C4-2B (cell line): ENCODE measurements around the gene SLCO6A1.

ENCODE experiments used
- ZFX ChIP-seq: fragments of 450-650 bp; IDR thresholded peaks from 2 replicates; pipeline ENCODE4 v1.6.1; 2017
- TF ChIP-seq, protein P1 (sequence below): fragments of 450-650 bp; conservative IDR thresholded peaks from 2 replicates; pipeline ENCODE4 v1.5.1; 2017; ENCODE audit warnings: mild to moderate bottlenecking

DNA sequence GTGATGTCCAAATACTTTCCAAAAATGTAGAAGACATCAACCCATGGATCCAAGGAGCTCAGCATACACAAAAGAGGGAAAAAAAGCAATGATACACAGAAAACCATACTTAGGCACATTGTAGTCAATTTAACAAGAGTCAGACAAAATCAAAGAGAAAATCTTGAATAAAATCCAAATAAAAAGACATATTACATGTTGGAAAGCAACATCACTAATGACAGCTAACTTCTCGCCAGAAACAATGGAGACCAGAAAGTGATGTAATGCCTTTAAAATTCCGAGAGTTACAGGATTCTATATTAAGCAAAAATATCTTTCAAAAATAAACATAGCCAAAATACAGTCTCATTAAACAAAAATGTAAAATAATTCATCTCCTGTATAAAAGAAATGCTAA lies 122.9 kb downstream of the SLCO6A1 start:
- TF ChIP-seq, protein P1, sequence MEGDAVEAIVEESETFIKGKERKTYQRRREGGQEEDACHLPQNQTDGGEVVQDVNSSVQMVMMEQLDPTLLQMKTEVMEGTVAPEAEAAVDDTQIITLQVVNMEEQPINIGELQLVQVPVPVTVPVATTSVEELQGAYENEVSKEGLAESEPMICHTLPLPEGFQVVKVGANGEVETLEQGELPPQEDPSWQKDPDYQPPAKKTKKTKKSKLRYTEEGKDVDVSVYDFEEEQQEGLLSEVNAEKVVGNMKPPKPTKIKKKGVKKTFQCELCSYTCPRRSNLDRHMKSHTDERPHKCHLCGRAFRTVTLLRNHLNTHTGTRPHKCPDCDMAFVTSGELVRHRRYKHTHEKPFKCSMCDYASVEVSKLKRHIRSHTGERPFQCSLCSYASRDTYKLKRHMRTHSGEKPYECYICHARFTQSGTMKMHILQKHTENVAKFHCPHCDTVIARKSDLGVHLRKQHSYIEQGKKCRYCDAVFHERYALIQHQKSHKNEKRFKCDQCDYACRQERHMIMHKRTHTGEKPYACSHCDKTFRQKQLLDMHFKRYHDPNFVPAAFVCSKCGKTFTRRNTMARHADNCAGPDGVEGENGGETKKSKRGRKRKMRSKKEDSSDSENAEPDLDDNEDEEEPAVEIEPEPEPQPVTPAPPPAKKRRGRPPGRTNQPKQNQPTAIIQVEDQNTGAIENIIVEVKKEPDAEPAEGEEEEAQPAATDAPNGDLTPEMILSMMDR: no peak
- TF ChIP-seq ZFX: no peak
